Endothelial cell of umbilical vein (primary cell): ENCODE results near the gene JPH3. TPM values are rescaled to one million over a fixed set of nuclear protein-coding genes. Genes with fewer than 3 reads are reported as not detected.

Experiments
- BruUV-seq: library from RNA; stranded (reverse); fragments of 400-500 nt; replicated peaks from 2 replicates; lab custom pipeline; 2021; lab: Mats Ljungman, UMichigan
- CTCF ChIA-PET: fragments of 300-600, 350-600 bp; sonication (Branson Sonifier 250); formaldehyde crosslinking; loops from one replicate; lab custom pipeline; 2021; ENCODE audit warnings: antibody characterized with exemption, inconsistent platforms; lab: Charles Lee
- POLR2A ChIA-PET: fragments of 300-600, 350-600 bp; sonication (Branson Sonifier 250); formaldehyde crosslinking; loops from one replicate; lab custom pipeline; 2021; ENCODE audit warnings: antibody characterized with exemption, inconsistent platforms; lab: Charles Lee
- DNase-seq: peaks from one replicate; pipeline ENCODE4 v3.0.0-alpha.2; 2011; ENCODE audit warnings: low read depth, low spot score
- FAIRE-seq: peaks from 2 replicates; lab custom pipeline; 2011; peaks lifted over from hg19 to GRCh38; lab: Jason Lieb, UNC
- H2AFZ ChIP-seq: 2 replicates; pipeline ENCODE4 v1.6.0; 2012; ENCODE audit warnings: low read depth, low read length, control low read depth, inconsistent platforms
- H3K27ac ChIP-seq: 2 replicates; pipeline ENCODE4 v1.5.1; 2011; ENCODE audit warnings: low read depth, mild to moderate bottlenecking, control low read depth, low read length, moderate library complexity; ENCODE audit not compliant: insufficient read depth
- H3K27me3 ChIP-seq, 2 experiments: 2 replicates each; pipeline versions ENCODE4 v1.6.0 to v1.6.1; 2011; ENCODE audit warnings: low read length in 2 of 2, mixed read lengths in 1 of 2; ENCODE audit not compliant: control insufficient read depth in 2 of 2, insufficient read depth in 2 of 2
- H3K36me3 ChIP-seq, 2 experiments: 2 replicates in 1 of 2; 3 replicates in 1 of 2; pipeline ENCODE4 v1.5.1; 2011; ENCODE audit warnings: low read length in 2 of 2, mild to moderate bottlenecking in 1 of 2, moderate library complexity in 1 of 2; ENCODE audit not compliant: control insufficient read depth in 2 of 2, insufficient read depth in 2 of 2; ENCODE audit errors: extremely low read depth in 1 of 2
- H3K4me1 ChIP-seq: 3 replicates; pipeline ENCODE4 v1.5.1; 2011; ENCODE audit warnings: mild to moderate bottlenecking, low read length; ENCODE audit not compliant: control insufficient read depth, insufficient read depth; ENCODE audit errors: extremely low read depth
- H3K4me2 ChIP-seq: 2 replicates; pipeline ENCODE4 v1.6.1; 2011; ENCODE audit warnings: low read length, control low read depth, mixed read lengths; ENCODE audit not compliant: insufficient read depth
- H3K4me3 ChIP-seq, 3 experiments: fragments of 200-600 bp in 1 of 3; sonication (generic), shearing (Covaris generic) in 1 of 3; replicated peaks in 1 of 3; 2 replicates each; pipeline ENCODE4 v1.5.1; 2011 to 2016; ENCODE audit warnings: control low read depth in 3 of 3, low read length in 3 of 3, mild to moderate bottlenecking in 2 of 3, inconsistent platforms in 1 of 3, low read depth in 1 of 3, moderate library complexity in 1 of 3; ENCODE audit not compliant: insufficient read depth in 1 of 3
- H3K79me2 ChIP-seq: 2 replicates; pipeline ENCODE4 v1.6.0; 2012; ENCODE audit warnings: low read length, inconsistent platforms; ENCODE audit not compliant: control insufficient read depth, insufficient read depth
- H3K9ac ChIP-seq: replicated peaks from 2 replicates; pipeline ENCODE3; 2011; ENCODE audit warnings: low read length, control low read depth; ENCODE audit not compliant: insufficient read depth; ENCODE audit errors: extremely low read depth
- H3K9me1 ChIP-seq: replicated peaks from 3 replicates; pipeline ENCODE4 v1.6.0; 2011; ENCODE audit warnings: mild to moderate bottlenecking, low read length; ENCODE audit not compliant: control insufficient read depth, insufficient read depth; ENCODE audit errors: extremely low read depth
- H3K9me3 ChIP-seq: replicated peaks from 2 replicates; pipeline ENCODE4 v1.5.1; 2012; ENCODE audit warnings: low read length, inconsistent platforms; ENCODE audit not compliant: control insufficient read depth, insufficient read depth
- H4K20me1 ChIP-seq: replicated peaks from 2 replicates; pipeline ENCODE3; 2011; ENCODE audit warnings: mild to moderate bottlenecking, low read length; ENCODE audit not compliant: control insufficient read depth, insufficient read depth; ENCODE audit errors: extremely low read depth
- CTCF ChIP-seq, 2 donors: IDR thresholded peaks; 1 replicate in 1 of 2; 2 replicates in 1 of 2; pipeline ENCODE4 v1.5.1; 2011; ENCODE audit warnings: low read length in 2 of 2, mild to moderate bottlenecking in 2 of 2, moderate library complexity in 2 of 2, control low read depth in 1 of 2, inconsistent platforms in 1 of 2, low read depth in 1 of 2; ENCODE audit not compliant: insufficient read depth in 1 of 2; ENCODE audit errors: extremely low read depth in 1 of 2
- EZH2 ChIP-seq: IDR thresholded peaks from 2 replicates; pipeline ENCODE4 v1.6.1; 2012; ENCODE audit warnings: borderline replicate concordance, low read depth, mild to moderate bottlenecking, moderate library complexity, low read length, inconsistent platforms; ENCODE audit not compliant: severe bottlenecking
- FOS ChIP-seq: IDR thresholded peaks from 2 replicates; pipeline ENCODE4 v1.6.1; 2011; ENCODE audit warnings: mild to moderate bottlenecking, low read length, moderate library complexity, borderline replicate concordance; ENCODE audit not compliant: insufficient read depth
- GATA2 ChIP-seq: IDR thresholded peaks from 2 replicates; pipeline ENCODE4 v1.7.0; 2011; ENCODE audit warnings: low read depth, mild to moderate bottlenecking, moderate library complexity, mixed read lengths, low read length; ENCODE audit not compliant: insufficient read length, insufficient read depth
- JUN ChIP-seq: IDR thresholded peaks from 2 replicates; pipeline ENCODE4 v1.6.1; 2011; ENCODE audit warnings: borderline replicate concordance, low read depth; ENCODE audit not compliant: insufficient read length, insufficient read depth
- MAX ChIP-seq: IDR thresholded peaks from 2 replicates; pipeline ENCODE4 v1.6.1; 2011; ENCODE audit not compliant: insufficient read depth, insufficient read length
- MYC ChIP-seq: IDR thresholded peaks from one replicate; pipeline ENCODE4 v1.6.1; 2011; ENCODE audit warnings: mild to moderate bottlenecking, low read depth, low read length
- POLR2A ChIP-seq: IDR thresholded peaks from 2 replicates; pipeline ENCODE4 v1.6.1; 2012; ENCODE audit warnings: low read depth, mild to moderate bottlenecking, control low read depth, low read length
- POLR2AphosphoS5 ChIP-seq: IDR thresholded peaks from 2 replicates; pipeline ENCODE4 v1.6.1; 2012; ENCODE audit warnings: low read depth, mild to moderate bottlenecking, control low read depth, low read length, moderate library complexity; ENCODE audit not compliant: insufficient read depth
- dilution Hi-C: fragments of 300-500 bp; cut with MboI; formaldehyde crosslinking; loops from one replicate; pipeline ENCODE4 v1.15.0; 2019; ENCODE audit warnings: low sequenced_read_pairs; ENCODE audit not compliant: extremely low pct_ligation_motif_present
- intact Hi-C: fragments of 100-400 bp; cut with micrococcal nuclease; formaldehyde crosslinking; loops from one replicate; pipeline ENCODE4 v1.10.0; 2022
- polyA plus RNA-seq, 4 experiments: library from polyadenylated mRNA; depleted of rRNA in 3 of 4; stranded (reverse) in 3 of 4; unstranded in 1 of 4; fragments of >200 nt; gene quantifications; 2 replicates each; pipeline versions ENCODE4 v1.2.1 to v1.2.3, GENCODE V29; 2011 to 2012; ENCODE audit warnings: missing spikeins in 1 of 4
- total RNA-seq: library from RNA; stranded (reverse); gene quantifications from 2 replicates; pipeline ENCODE4 v1.2.3, GENCODE V29; 2021

JPH3 gene
- total and polyA plus RNA-seq, 2 donors (not counting 3 experiments of a cell fraction or from before 2014, with no cell fraction given), result 0.22 to 0.30 TPM

GRCh38 chr16:87572959-87573358, 29.3 kb upstream of the JPH3 start:
- Histone ChIP-seq H3K27me3 (no peaks in the 10 kb centered on the region), H4K20me1 (no peaks in the 10 kb centered on the region), H3K9ac (no peak overlapping the region), H3K9me1 (no peaks in the 10 kb centered on the region), H3K9me3 (no peaks in the 10 kb centered on the region), H3K27ac (no peak overlapping the region), H3K79me2 (no peaks in the 10 kb centered on the region), H3K36me3 (no peaks in the 10 kb centered on the region), H2AFZ (no peak overlapping the region), H3K4me2 (no peak overlapping the region), H3K4me1 (no peaks in the 10 kb centered on the region), H3K4me3 (no peak overlapping the region)
- FAIRE-seq, result no peak
- no TSS peak for BruUV-seq
- intact Hi-C loops, result no loop called here
- no peak for DNase-seq
- ChIA-PET POLR2A (no interaction called here), CTCF (interaction anchor here (1.0 to 4.5 kb wide), 7 partner anchors 9 to 166 kb away, joined by 3 to 47 read pairs (median 4); no protein-coding TSS in a partner anchor)
- TF ChIP-seq GATA2 (no peak), FOS (no peak), MYC (no peak), CTCF (IDR thresholded peaks at IDR 0.05; ENCODE audit: extremely low read depth in 1 of 2, insufficient read depth in 1 of 2, low read depth in 1 of 2, low read length in 2 of 2) (no peak), POLR2A (no peak), MAX (no peak), POLR2AphosphoS5 (no peak), JUN (no peak), EZH2 (no peak)
- dilution Hi-C loops, result no loop called here
